ENCODE results near the gene CDKN2B-AS1.

Gene CDKN2B-AS1

GRCh38 chr9:21982391-21982790 lies 12.2 kb upstream of the CDKN2B-AS1 start:
- H3K9ac ChIP-seq (ENCODE audit: low read depth in 1 of 2, low read length in 2 of 2): no peak overlapping the region
- H3K27ac ChIP-seq (ENCODE audit: low read depth in 2 of 2, low read length in 2 of 2): no peak overlapping the region
- no peaks in the 10 kb centered on the region for H3K4me1 ChIP-seq (ENCODE audit: control insufficient read depth in 2 of 2, insufficient read depth in 2 of 2, low read length in 2 of 2)
- H3K4me3 ChIP-seq (ENCODE audit: low read length in 2 of 2): no peak overlapping the region
- no peaks in the 10 kb centered on the region for H3K36me3 ChIP-seq (ENCODE audit: control insufficient read depth in 2 of 2, insufficient read depth in 2 of 2, low read length in 2 of 2)
- H3K9me3 ChIP-seq (ENCODE audit: control insufficient read depth in 2 of 2, low read length in 2 of 2): no peaks in the 10 kb centered on the region
- H3K27me3 ChIP-seq (ENCODE audit: control insufficient read depth in 2 of 2, insufficient read depth in 2 of 2, low read length in 2 of 2): peaks cover 32 to 38% of the 10 kb centered on the region in 2 donors

DNA sequence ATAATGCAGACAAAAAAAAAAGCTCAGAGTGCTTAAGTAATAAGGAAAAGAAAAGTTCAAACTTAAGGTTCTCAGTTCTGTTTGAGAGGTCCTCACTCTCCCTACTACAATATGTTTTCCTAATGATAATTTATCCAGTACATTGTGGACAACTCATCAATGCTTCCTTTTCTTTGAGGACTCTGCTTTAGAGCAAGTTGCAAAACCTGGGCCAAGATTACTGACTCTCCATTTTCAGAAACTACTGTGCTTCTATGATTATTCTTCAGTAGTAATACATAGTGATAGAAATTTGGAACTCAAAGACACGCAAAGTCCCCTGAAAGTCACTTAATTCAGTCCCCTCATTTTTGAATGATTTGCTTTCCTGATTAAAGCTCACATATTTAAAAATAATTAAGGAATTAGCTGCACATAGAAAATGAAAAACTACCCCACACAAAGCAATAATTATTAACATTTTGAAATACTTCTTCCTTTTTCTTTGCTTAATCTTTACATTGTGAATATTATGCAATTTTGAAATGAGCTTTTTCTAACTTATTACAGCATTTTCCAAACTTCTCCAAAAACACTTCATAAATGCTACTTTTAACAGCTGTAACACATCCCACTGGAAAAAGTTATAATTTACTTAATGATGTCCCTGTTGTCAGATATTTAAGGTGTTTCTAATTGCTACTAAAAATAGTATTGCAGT lies 11.6 kb upstream of the CDKN2B-AS1 start:
- H3K27me3 ChIP-seq (ENCODE audit: control insufficient read depth in 2 of 2, insufficient read depth in 2 of 2, low read length in 2 of 2): peaks cover 27 to 33% of the 10 kb centered on the region in 2 donors
- H3K9me3 ChIP-seq (ENCODE audit: control insufficient read depth in 2 of 2, low read length in 2 of 2): no peaks in the 10 kb centered on the region
- no peak overlapping the region for H3K4me3 ChIP-seq (ENCODE audit: low read length in 2 of 2)
- no peaks in the 10 kb centered on the region for H3K4me1 ChIP-seq (ENCODE audit: control insufficient read depth in 2 of 2, insufficient read depth in 2 of 2, low read length in 2 of 2)
- H3K9ac ChIP-seq (ENCODE audit: low read depth in 1 of 2, low read length in 2 of 2): no peak overlapping the region
- no peaks in the 10 kb centered on the region for H3K36me3 ChIP-seq (ENCODE audit: control insufficient read depth in 2 of 2, insufficient read depth in 2 of 2, low read length in 2 of 2)
- no peak overlapping the region for H3K27ac ChIP-seq (ENCODE audit: low read depth in 2 of 2, low read length in 2 of 2)

DNA sequence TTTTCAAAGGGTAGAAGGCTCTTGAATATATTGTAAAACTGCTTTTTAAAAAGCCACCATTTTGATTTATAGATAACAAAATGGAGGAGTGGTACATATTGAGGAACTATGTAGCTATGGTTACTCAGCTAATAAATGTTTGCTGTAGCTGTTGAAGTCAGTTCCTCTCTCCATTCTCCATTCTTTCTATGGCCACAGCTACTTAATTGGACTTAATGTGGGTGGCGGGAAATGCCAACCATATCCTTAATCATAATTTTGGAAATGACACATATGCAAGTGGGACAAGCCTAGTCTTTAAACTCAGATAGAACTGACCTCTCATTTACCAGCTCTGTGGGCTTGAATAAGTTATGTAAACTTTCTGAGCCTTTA lies 11.0 kb upstream of the CDKN2B-AS1 start:
- Histone ChIP-seq H3K27ac (ENCODE audit: low read depth in 2 of 2, low read length in 2 of 2) (no peak overlapping the region), H3K9me3 (ENCODE audit: control insufficient read depth in 2 of 2, low read length in 2 of 2) (no peaks in the 10 kb centered on the region), H3K36me3 (ENCODE audit: control insufficient read depth in 2 of 2, insufficient read depth in 2 of 2, low read length in 2 of 2) (no peaks in the 10 kb centered on the region), H3K9ac (ENCODE audit: low read depth in 1 of 2, low read length in 2 of 2) (no peak overlapping the region), H3K4me1 (ENCODE audit: control insufficient read depth in 2 of 2, insufficient read depth in 2 of 2, low read length in 2 of 2) (no peaks in the 10 kb centered on the region), H3K27me3 (ENCODE audit: control insufficient read depth in 2 of 2, insufficient read depth in 2 of 2, low read length in 2 of 2) (peaks cover 30 to 34% of the 10 kb centered on the region in 2 donors), H3K4me3 (ENCODE audit: low read length in 2 of 2) (no peak overlapping the region)

GRCh38 chr9:21984101-21984500 lies 10.5 kb upstream of the CDKN2B-AS1 start:
- no peak overlapping the region for H3K9ac ChIP-seq (ENCODE audit: low read depth in 1 of 2, low read length in 2 of 2)
- peaks cover 30 to 34% of the 10 kb centered on the region in 2 donors for H3K27me3 ChIP-seq (ENCODE audit: control insufficient read depth in 2 of 2, insufficient read depth in 2 of 2, low read length in 2 of 2)
- H3K36me3 ChIP-seq (ENCODE audit: control insufficient read depth in 2 of 2, insufficient read depth in 2 of 2, low read length in 2 of 2): no peaks in the 10 kb centered on the region
- no peaks in the 10 kb centered on the region for H3K9me3 ChIP-seq (ENCODE audit: control insufficient read depth in 2 of 2, low read length in 2 of 2)
- no peaks in the 10 kb centered on the region for H3K4me1 ChIP-seq (ENCODE audit: control insufficient read depth in 2 of 2, insufficient read depth in 2 of 2, low read length in 2 of 2)
- H3K27ac ChIP-seq (ENCODE audit: low read depth in 2 of 2, low read length in 2 of 2): no peak overlapping the region
- H3K4me3 ChIP-seq (ENCODE audit: low read length in 2 of 2): no peak overlapping the region

- H3K27ac ChIP-seq (ENCODE audit: low read depth in 2 of 2, low read length in 2 of 2): no peak overlapping the region
- no peaks in the 10 kb centered on the region for H3K9me3 ChIP-seq (ENCODE audit: control insufficient read depth in 2 of 2, low read length in 2 of 2)
- no peak overlapping the region for H3K4me3 ChIP-seq (ENCODE audit: low read length in 2 of 2)
- H3K4me1 ChIP-seq (ENCODE audit: control insufficient read depth in 2 of 2, insufficient read depth in 2 of 2, low read length in 2 of 2): no peaks in the 10 kb centered on the region
- no peak overlapping the region for H3K9ac ChIP-seq (ENCODE audit: low read depth in 1 of 2, low read length in 2 of 2)
- peaks cover 33 to 38% of the 10 kb centered on the region in 2 donors for H3K27me3 ChIP-seq (ENCODE audit: control insufficient read depth in 2 of 2, insufficient read depth in 2 of 2, low read length in 2 of 2)
- no peaks in the 10 kb centered on the region for H3K36me3 ChIP-seq (ENCODE audit: control insufficient read depth in 2 of 2, insufficient read depth in 2 of 2, low read length in 2 of 2)
These were observed 8.5 kb upstream of the CDKN2B-AS1 start for GRCh38 chr9:21985964-21986667.

DNA sequence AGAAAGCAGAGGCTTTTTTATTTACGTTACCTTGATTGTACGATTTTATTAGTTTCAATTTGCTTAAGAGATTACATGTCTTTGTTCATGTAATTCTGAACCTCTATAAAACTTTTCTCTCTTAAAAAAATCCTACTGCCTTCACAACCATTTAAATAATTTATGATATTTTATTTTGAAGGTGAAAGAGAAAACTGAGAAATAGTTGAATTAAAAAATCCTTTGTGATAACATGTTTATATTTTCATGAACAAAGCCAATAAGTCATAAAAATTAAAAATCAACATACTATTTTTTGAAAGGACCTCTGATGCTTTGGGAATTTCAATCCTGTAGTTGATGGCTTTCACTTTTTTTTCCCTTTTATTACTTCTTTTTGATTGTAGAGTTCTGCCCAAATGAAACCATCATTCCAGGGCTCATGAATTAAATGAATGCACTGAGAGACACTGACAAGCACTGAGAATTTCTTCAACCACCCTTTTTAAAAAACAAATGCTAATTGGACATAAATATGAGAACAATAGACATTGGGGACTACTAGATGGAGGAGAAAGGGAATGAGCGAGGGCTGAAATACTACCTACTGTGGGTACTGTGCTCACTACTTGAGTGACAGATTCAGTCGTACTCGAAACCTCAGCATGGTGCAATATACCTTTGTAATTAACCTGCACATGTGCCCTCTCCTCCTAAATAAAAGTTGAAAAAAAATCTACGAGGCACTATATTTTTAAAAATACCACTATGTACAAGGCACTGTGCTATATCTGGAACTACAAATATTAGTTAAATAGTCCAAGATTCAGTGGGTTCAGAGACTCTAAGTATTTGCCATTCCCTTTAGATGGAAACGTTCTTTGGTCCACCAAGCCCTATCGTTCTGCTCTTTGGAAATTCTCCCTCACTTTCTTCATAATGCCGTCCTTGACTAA lies 6.3 kb upstream of the CDKN2B-AS1 start:
- no peak overlapping the region for H3K27ac ChIP-seq (ENCODE audit: low read depth in 2 of 2, low read length in 2 of 2)
- H3K9me3 ChIP-seq (ENCODE audit: control insufficient read depth in 2 of 2, low read length in 2 of 2): no peaks in the 10 kb centered on the region
- peaks cover 0 to under 1% of the 10 kb centered on the region in 2 donors for H3K4me1 ChIP-seq (ENCODE audit: control insufficient read depth in 2 of 2, insufficient read depth in 2 of 2, low read length in 2 of 2)
- no peak overlapping the region for H3K9ac ChIP-seq (ENCODE audit: low read depth in 1 of 2, low read length in 2 of 2)
- no peak overlapping the region for H3K4me3 ChIP-seq (ENCODE audit: low read length in 2 of 2)
- peaks cover 32 to 33% of the 10 kb centered on the region in 2 donors for H3K27me3 ChIP-seq (ENCODE audit: control insufficient read depth in 2 of 2, insufficient read depth in 2 of 2, low read length in 2 of 2)
- H3K36me3 ChIP-seq (ENCODE audit: control insufficient read depth in 2 of 2, insufficient read depth in 2 of 2, low read length in 2 of 2): no peaks in the 10 kb centered on the region

DNA sequence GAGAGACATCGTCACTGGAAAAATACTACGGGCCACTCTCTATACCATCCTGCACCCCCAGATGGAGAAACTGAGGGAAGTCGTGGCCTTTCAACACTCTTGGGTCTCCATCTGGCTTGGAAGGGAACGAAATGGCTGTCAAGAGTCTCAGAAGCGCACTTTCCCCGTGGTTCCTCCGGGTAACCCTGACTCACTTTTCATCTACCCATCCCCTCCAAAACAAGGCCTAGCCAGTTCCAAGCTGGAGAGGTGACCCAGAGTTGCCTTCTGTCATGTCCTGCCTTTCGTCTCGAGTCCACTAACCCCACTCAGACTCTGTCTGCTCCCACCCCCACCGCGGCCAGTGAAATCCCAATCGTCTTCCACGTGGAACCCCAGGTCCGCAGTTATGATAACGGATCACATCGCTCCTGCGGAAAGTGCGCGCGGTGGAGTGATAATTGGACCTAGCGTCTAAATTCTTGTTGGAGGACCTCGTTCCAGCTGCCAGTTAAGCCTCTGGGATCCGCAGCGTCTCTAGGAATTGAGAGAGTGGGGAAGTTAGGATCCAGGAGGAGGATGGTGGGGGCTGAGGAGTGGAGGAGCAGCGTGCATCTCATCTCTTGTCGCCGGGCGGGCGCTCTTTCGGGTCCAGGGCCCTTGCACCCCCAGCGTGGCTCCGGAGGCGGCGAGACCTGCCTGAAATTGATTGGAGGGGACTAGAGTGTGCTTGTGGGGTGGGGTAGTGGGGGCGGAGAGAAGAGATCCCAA lies 5.0 kb upstream of the CDKN2B-AS1 start:
- no peak overlapping the region for H3K27ac ChIP-seq (ENCODE audit: low read depth in 2 of 2, low read length in 2 of 2)
- no peak overlapping the region for H3K9ac ChIP-seq (ENCODE audit: low read depth in 1 of 2, low read length in 2 of 2)
- no peaks in the 10 kb centered on the region for H3K36me3 ChIP-seq (ENCODE audit: control insufficient read depth in 2 of 2, insufficient read depth in 2 of 2, low read length in 2 of 2)
- H3K4me3 ChIP-seq (ENCODE audit: low read length in 2 of 2): no peak overlapping the region
- peaks cover 26 to 29% of the 10 kb centered on the region in 2 donors for H3K27me3 ChIP-seq (ENCODE audit: control insufficient read depth in 2 of 2, insufficient read depth in 2 of 2, low read length in 2 of 2)
- no peaks in the 10 kb centered on the region for H3K9me3 ChIP-seq (ENCODE audit: control insufficient read depth in 2 of 2, low read length in 2 of 2)
- peaks cover 6 to 8% of the 10 kb centered on the region in 2 donors for H3K4me1 ChIP-seq (ENCODE audit: control insufficient read depth in 2 of 2, insufficient read depth in 2 of 2, low read length in 2 of 2)

- Histone ChIP-seq H3K9me3 (ENCODE audit: control insufficient read depth in 2 of 2, low read length in 2 of 2) (no peaks in the 10 kb centered on the region), H3K36me3 (ENCODE audit: control insufficient read depth in 2 of 2, insufficient read depth in 2 of 2, low read length in 2 of 2) (no peaks in the 10 kb centered on the region), H3K27ac (ENCODE audit: low read depth in 2 of 2, low read length in 2 of 2) (no peak overlapping the region), H3K4me1 (ENCODE audit: control insufficient read depth in 2 of 2, insufficient read depth in 2 of 2, low read length in 2 of 2) (peaks cover 13 to 15% of the 10 kb centered on the region in 2 donors), H3K4me3 (ENCODE audit: low read length in 2 of 2) (no peak overlapping the region), H3K9ac (ENCODE audit: low read depth in 1 of 2, low read length in 2 of 2) (no peak overlapping the region), H3K27me3 (ENCODE audit: control insufficient read depth in 2 of 2, insufficient read depth in 2 of 2, low read length in 2 of 2) (peaks cover 25 to 26% of the 10 kb centered on the region in 2 donors)
These were observed 3.3 kb upstream of the CDKN2B-AS1 start for GRCh38 chr9:21991072-21991959.

- Histone ChIP-seq H3K4me3 (ENCODE audit: low read length in 2 of 2) (no peak overlapping the region), H3K36me3 (ENCODE audit: control insufficient read depth in 2 of 2, insufficient read depth in 2 of 2, low read length in 2 of 2) (no peaks in the 10 kb centered on the region), H3K27ac (ENCODE audit: low read depth in 2 of 2, low read length in 2 of 2) (no peak overlapping the region), H3K27me3 (ENCODE audit: control insufficient read depth in 2 of 2, insufficient read depth in 2 of 2, low read length in 2 of 2) (peaks cover 23 to 28% of the 10 kb centered on the region in 2 donors), H3K9ac (ENCODE audit: low read depth in 1 of 2, low read length in 2 of 2) (no peak overlapping the region), H3K4me1 (ENCODE audit: control insufficient read depth in 2 of 2, insufficient read depth in 2 of 2, low read length in 2 of 2) (peaks cover 13 to 15% of the 10 kb centered on the region in 2 donors), H3K9me3 (ENCODE audit: control insufficient read depth in 2 of 2, low read length in 2 of 2) (no peaks in the 10 kb centered on the region)
These were observed 1.6 kb upstream of the CDKN2B-AS1 start for GRCh38 chr9:21993007-21993406.
